Measurements from ENCODE around the gene PFAS.

PFAS gene

DNA sequence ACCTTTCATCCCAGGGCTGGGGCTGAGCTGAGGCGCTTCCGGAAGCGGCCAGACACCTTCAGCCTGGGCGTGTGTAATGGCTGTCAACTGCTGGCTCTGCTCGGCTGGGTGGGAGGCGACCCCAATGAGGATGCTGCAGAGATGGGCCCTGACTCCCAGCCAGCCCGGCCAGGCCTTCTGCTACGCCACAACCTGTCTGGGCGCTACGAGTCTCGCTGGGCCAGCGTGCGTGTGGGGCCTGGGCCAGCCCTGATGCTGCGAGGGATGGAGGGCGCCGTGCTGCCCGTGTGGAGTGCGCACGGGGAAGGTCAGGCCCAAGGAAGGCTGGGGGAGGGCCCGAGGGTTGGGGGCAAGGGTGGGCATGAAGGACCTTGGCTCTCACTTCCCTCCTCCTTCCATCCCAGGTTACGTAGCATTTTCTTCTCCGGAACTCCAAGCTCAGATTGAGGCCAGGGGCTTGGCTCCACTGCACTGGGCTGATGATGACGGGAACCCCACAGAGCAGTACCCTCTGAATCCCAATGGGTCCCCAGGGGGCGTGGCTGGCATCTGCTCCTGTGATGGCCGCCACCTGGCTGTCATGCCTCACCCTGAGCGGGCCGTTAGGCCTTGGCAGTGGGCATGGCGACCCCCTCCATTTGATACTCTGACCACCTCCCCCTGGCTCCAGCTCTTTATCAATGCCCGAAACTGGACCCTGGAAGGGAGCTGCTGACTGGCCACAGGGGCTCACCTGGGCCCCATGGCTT, 19.6 kb downstream of the PFAS start:
- DNase-seq (ENCODE audit: low spot score), result no peak

DNA sequence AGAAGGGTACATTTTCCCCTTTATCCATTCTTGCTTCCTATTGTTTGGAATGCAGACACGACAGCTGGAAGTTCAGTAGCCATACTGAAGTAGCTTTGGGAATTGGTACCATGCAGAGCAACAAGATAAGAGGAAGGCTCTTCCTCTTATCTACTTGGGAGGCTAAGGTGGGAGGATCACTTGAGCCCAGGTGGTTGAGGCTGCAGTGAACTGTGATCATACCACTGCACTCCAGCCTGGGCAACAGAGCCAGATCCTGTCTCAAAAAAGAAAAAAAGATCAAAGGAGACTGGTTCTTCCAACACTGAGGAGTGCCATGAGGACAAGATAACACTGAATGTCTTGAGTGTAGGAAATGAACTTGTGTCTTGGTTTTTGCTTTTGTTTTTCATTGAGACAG, 23.3 kb downstream of the PFAS start:
- no peak for DNase-seq (ENCODE audit: low spot score)

DNA sequence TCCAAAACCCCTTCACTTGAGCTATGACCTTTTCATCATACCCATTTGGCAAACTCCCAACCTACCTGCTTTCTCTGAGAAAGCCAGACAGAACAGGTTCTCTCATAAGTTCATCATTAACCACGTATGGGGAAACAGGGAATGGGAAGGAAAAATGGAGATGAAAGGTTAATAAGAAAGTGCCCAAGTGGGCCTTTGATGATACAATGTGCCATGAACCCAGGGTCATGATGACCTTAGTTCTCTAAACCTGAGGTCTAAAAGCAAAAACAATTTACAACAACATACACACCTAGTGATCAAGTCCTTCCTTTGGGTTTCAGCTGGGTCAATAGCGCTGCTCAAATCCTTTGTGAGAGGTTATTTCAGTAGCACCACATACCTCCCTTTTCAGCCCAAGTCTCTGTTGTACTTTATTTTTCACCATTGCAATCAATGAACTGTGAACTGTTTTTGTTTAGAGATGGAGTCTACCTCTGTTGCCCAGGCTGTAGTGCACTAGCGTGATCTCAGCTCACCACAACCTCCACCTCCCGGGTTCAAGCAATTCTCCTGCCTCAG, 24.9 kb downstream of the PFAS start:
- DNase-seq (ENCODE audit: low spot score), result no peak

- no peak for DNase-seq (ENCODE audit: low spot score)
Observed at GRCh38 chr17:8274816-8275215, 25.7 kb downstream of the PFAS start.

GRCh38 chr17:8275421-8276290, 26.6 kb downstream of the PFAS start:
- DNase-seq (ENCODE audit: low spot score), result no peak

- DNase-seq (ENCODE audit: low spot score), result no peak
Observed at GRCh38 chr17:8277317-8277716, 28.2 kb downstream of the PFAS start.

GRCh38 chr17:8282345-8282744, 33.3 kb downstream of the PFAS start:
- DNase-seq (ENCODE audit: low spot score), result no peak

GRCh38 chr17:8283356-8283755, 34.3 kb downstream of the PFAS start:
- no peak for DNase-seq (ENCODE audit: low spot score)

- DNase-seq (ENCODE audit: low spot score), result no peak
Observed at GRCh38 chr17:8284126-8284525, 35.0 kb downstream of the PFAS start.

GRCh38 chr17:8285270-8286181, 36.4 kb downstream of the PFAS start:
- DNase-seq (ENCODE audit: low spot score), result no peak

DNA sequence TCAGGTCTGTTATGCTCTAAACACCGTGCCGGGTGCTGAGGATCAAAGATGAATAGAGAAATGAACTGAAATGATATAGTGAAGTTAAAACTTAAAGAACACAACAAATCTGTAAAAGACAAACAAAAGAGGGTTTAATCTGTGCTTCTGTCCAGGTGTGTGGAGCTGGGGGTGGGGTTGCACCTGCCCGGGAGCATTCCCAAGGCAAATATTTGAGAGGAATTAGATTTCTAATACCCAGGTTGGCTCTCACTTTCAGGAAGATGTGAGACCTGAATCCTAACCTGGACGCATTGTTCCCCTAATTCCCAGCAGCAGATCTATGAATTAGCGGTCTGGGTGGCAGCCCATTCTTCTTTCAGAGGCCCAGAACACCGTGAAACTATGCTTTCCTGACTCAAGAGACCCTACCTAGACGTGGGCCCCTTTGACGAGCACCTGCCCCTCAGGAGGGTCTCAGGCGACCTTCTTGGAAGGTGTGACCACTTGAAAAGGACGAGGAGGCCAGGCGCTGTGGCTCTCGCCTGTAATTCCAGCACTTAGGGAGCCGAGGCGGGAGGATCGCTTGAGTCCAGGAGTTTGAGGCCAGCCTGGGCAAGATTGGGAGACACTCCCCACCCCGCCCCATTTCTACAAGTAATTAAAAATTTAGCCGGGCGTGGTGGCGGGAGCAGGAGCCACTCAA, 38.7 kb downstream of the PFAS start:
- DNase-seq (ENCODE audit: low spot score), result no peak

- DNase-seq (ENCODE audit: low spot score), result peak; percentile 89
Observed at GRCh38 chr17:8288336-8289102, 39.4 kb downstream of the PFAS start, which contains the start of gene RANGRF. Gene RANGRF (plus strand): TSS chr17:8288670. CDS start chr17:8288789, 119 bp downstream.

- no peak for DNase-seq (ENCODE audit: low spot score)
Observed at GRCh38 chr17:8289103-8289397, 40.0 kb downstream of the PFAS start.

- no peak for DNase-seq (ENCODE audit: low spot score)
Observed at GRCh38 chr17:8290043-8290442, 41.0 kb downstream of the PFAS start.

DNA sequence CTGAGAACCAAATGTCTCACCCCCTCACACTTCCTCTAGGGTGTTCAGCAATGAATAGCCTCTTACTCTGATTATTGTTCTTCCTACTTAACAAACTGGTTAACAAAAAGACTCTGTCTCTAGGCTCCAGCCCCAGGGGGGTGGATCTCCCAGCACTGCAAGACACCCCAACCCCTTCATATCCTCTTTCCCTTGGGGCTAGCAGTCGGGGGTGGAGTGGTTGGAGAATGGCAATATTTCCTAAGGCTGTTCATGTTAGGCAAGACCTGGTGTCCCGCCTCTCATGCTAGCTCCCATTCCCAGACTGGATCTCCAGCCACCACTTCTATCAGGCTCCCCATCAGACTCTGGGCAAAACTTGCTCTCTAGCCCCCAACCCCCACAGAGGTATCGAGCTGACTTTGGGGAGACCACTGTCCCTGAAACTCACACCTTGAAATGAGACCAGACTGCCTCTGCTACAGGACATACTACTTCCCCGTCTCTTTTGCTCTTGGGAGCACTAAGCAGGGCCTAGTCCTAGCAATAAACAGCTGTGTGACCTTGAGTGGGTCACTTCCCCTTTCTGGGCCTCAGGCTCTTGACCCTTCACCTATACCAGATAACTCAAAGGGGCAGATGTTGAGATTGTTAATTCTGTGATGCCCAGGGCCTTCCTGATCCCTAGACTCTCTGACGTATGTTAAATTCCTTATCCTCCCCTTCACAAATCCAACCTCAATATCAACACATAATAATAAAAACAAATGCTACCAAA, 43.7 kb downstream of the PFAS start:
- DNase-seq (ENCODE audit: low spot score), result no peak

- no peak for DNase-seq (ENCODE audit: low spot score)
Observed at GRCh38 chr17:8294361-8294760, 45.3 kb downstream of the PFAS start.

DNA sequence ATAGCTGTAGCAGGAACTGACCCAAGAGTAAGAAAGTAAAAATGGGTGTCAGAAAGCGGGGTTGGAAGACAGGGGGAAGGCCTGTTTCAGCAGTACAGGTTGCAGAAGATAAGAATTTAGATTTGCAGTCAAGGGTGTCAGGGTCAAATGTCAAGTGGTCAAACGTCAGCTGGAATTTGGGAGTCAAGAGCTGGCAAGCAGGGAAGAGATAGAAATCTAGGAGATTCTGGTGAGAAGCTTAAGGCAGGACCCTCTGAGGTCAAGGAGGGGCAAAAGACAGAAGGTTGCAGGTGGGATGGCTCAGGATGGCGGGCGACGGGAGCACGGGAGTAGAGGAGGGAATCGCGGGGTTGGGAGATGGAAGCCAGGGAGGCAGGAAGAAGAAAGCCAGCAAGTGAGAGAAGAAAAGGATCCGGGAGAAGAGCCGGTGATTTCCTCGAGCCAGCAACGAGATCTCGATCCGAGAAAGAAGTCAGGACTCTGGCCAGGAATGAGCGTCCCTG, 45.8 kb downstream of the PFAS start:
- no peak for DNase-seq (ENCODE audit: low spot score)

- no peak for DNase-seq (ENCODE audit: low spot score)
Observed at GRCh38 chr17:8300226-8300625, 51.1 kb downstream of the PFAS start.

GRCh38 chr17:8300627-8301242, 51.6 kb downstream of the PFAS start:
- DNase-seq (ENCODE audit: low spot score), result peak; percentile 64

Measured in globus pallidus (tissue), 1 donor.